GM18519 (cell line): Measurements from ENCODE around the gene OTUD4.
"Not testable (repeated sequence)": the region's sequence is repeated elsewhere in the genome, so short reads cannot be mapped to it uniquely, and the experiment has no call there.

Experiments used
- ATAC-seq: cut with Tn5 transposase; IDR thresholded peaks from one replicate; pipeline ENCODE4 v1.9.1; 2021; ENCODE audit warnings: mild to moderate bottlenecking, moderate library complexity; ENCODE audit not compliant: unreplicated experiment, low FRiP score

The OTUD4 gene, protein sequence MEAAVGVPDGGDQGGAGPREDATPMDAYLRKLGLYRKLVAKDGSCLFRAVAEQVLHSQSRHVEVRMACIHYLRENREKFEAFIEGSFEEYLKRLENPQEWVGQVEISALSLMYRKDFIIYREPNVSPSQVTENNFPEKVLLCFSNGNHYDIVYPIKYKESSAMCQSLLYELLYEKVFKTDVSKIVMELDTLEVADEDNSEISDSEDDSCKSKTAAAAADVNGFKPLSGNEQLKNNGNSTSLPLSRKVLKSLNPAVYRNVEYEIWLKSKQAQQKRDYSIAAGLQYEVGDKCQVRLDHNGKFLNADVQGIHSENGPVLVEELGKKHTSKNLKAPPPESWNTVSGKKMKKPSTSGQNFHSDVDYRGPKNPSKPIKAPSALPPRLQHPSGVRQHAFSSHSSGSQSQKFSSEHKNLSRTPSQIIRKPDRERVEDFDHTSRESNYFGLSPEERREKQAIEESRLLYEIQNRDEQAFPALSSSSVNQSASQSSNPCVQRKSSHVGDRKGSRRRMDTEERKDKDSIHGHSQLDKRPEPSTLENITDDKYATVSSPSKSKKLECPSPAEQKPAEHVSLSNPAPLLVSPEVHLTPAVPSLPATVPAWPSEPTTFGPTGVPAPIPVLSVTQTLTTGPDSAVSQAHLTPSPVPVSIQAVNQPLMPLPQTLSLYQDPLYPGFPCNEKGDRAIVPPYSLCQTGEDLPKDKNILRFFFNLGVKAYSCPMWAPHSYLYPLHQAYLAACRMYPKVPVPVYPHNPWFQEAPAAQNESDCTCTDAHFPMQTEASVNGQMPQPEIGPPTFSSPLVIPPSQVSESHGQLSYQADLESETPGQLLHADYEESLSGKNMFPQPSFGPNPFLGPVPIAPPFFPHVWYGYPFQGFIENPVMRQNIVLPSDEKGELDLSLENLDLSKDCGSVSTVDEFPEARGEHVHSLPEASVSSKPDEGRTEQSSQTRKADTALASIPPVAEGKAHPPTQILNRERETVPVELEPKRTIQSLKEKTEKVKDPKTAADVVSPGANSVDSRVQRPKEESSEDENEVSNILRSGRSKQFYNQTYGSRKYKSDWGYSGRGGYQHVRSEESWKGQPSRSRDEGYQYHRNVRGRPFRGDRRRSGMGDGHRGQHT

DNA sequence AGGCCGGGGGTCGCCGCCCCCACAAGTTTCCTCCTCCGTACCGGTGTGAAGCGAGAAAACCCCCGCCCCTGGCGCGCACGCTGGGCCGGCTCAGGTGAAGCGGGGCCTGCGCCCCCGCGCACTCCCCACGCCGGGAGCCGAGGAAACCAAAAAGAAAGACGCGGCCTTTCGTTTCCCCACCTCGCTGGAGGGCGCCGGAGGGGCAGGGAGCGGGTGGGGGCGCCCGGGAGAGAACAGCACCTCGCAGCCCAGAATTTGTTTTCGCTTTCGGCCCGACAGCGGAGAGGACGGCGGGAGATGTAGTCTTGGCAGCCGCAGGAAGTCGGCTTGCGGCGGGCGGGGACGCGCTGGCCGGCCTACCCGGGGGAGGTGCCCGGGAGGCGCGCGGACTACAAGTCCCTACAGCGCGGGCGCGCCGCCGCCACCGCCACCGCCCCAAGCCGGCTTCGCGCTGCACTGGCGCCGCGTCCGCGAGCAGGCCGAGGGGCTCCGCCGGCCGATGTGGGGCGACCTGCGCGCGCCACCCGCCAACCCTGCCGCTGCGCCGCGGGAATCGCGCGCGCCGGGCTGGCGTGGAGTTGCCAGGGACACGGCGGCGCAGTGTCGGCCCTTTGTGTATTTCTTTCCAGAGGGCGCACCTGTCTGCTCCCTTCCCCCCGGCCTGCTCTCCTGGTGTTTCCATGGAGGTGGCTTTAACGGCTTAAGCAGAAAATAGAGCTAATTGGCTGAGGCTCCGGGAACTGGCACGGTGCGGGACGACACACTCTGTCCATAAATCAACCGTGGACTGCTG is at the start of gene OTUD4:
TSS of gene OTUD4 (minus strand) at position 292 of the 793 bp plus-strand sequence. CDS start 616 bp downstream, outside the sequence.
- peak; percentile 81 for ATAC-seq

DNA sequence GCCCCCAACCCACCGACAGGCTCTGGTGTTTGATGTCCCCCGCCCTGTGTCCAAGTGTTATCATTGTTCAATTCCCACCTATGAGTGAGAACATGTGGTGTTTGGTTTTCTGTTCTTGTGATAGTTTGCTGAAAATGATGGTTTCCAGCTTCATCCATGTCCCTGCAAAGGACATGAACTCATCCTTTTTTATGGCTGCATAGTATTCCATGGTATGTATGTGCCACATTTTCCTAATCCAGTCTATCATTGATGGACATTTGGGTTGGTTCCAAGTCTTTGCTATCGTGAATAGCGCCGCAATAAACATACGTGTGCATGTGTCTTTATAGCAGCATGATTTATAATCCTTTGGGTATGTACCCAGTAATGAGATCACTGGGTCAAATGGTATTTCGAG is 42.8 kb upstream of the OTUD4 start:
- not testable (repeated sequence) for ATAC-seq

DNA sequence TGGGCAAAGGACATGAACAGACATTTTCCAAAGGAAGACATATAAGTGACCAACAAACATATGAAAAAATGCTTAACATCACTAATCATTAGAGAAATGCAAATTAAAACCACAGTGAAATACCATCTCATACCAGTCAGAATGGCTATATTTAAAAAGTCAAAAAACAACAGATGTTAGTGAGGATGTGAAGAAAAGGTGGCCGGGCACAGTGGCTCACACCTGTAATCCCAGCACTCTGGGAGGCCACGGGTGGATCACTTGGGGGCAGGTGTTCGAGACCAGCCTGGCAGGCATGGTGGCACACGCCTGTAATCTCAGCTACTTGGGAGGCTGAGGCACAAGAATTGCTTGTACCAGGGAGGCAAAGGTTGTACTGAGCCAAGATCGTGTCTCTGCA is 41.1 kb upstream of the OTUD4 start:
- not testable (repeated sequence) for ATAC-seq

DNA sequence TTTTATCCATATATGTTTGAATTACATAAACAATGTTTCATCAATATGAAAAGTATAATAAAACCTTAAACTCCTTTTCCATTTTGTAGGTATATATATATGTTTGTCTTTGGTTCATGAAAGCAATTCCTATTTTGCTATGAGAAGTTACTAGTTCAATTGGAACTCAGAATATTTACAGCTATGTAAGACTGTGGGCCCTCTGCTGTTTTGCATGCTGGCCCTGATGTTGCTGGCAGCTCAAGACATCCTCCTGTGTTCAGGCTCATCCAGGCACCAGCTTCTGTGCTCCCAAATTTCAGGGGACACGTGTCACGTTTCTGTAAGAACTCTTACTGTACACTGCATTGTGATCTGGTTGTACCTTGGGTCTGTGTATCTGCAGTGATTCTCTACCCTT is 38.7 kb upstream of the OTUD4 start:
- ATAC-seq = no peak

DNA sequence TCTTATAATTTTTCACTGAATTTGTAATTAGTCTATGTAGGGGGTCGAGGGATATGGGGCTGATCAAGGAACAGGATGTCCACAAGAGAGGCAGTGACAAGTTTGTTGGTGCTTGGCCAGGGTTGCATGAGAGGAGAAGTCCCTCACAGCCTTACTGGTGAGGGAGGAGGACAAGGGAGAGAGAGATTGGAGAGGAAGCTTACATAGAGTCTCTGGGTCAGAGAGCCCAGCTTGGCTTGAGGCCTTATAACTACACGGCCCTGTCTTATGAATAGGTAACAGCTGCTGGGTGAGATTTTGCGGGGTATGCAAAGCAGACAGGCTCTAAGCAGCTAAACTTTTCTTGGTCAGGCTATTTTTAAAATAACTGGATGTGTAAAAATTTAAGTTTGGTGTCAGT is 37.9 kb upstream of the OTUD4 start:
- ATAC-seq = peak; percentile 90

DNA sequence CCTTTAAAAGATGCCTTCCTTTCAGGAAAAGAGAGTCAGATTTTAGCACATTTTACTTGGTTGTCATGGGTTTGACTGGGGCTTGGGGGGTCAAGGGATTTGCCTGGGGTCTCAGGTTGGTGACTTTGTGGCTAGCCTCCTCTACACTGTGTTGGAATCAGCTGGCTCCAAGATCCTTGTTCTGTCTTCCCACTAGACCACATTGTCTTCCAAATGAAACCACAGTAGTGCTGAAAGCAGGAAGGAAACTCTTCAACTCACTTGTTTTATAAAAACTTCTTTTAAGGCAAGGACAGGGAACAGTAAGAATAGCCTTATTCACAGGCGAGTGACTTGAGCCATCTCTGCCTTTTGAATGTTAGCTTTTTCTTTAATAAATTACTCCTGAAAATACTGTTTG is 37.0 kb upstream of the OTUD4 start:
- ATAC-seq = no peak

DNA sequence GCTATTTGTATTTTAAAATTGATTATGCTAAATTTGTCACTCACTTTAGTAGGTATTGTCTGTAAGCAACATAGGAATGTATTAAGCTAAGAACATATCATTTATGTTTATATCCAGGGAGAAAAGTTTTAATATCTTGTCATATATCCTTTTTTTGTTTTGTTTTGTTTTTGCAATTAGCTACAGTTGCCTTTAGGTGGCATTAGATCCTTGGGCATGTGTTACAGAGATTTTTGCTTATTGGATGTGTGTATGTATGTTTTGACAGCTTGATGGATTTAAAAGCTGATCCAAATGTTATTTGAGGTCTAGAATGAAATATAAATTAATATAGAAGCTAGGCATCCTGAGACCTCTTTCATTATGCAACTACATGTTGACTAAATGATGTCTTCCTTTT is 36.1 kb upstream of the OTUD4 start:
- ATAC-seq = no peak

DNA sequence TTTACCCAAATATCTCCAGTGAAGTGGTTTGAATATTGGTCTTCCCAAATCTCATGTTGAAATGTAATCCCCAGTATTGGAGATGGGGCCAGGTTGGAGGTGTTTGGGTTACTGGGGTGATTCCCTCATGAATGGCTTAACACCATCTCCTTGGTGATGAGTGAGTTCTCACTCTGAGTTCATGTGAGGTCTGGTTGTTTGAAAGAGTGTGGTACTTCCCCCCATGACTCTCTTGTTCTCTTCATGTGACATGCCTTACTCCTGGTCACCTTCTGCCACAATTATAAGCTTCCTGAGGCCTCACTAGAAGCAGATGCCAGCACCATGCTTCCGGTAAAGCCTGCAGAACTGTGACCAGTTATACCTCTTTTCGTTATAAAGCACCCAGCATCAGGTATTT is 32.9 kb upstream of the OTUD4 start:
- ATAC-seq = no peak

DNA sequence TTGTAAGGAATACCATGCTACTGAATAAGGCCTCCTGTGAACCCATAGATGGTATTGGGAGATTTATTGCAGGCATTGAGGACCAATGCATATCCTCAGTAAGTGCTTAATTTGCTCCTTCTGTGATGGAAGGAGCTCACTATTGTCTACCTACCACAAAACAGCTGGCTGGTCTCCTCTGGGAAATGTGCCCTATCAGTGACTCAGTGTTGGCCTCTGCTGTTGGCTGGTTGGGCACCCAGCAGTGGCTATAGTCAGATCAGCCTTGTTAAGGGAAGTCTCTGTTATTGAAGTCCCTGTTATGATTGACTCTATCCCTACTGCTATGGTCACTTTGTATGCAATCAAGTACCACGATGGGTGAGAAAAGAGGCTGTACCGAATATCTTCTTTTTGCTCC is 27.5 kb upstream of the OTUD4 start:
- ATAC-seq = no peak

DNA sequence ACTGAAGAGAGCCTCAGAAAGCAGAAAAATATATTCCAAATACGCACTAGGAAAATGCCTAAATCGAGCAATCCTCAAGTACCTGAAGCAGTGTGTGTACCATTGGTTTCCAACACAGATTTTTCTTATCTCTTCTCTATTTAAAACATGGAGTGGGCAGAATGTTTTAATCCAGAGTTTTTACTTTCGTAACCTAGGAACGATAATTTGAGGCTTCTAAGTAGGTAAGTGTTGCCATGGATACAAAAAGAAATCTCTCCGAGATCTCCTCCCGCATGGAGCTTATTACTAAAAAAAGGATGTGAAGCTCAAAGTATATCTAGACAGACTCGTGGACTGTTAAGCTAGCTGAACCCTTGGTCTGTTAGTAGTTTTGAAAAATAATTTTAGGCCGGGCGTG is 23.0 kb upstream of the OTUD4 start:
- ATAC-seq = no peak

DNA sequence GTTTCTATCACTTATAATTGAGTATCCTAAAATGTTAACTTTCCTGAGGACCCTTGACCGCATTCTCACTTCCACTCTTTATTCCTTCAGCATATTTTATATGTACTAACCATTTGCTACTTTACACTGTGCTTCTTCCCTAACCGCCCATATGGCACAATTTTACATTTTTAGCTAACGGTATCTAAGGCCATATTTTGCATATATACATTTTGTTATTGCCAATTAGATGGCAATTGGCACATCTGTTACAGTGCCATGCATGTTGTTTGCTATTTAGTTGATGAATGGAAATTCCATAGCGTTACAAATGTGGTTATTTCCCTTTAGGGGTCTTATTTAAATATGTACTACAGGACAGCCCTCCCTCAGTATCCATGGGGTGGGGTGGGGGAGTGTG is 20.0 kb upstream of the OTUD4 start:
- no peak for ATAC-seq

DNA sequence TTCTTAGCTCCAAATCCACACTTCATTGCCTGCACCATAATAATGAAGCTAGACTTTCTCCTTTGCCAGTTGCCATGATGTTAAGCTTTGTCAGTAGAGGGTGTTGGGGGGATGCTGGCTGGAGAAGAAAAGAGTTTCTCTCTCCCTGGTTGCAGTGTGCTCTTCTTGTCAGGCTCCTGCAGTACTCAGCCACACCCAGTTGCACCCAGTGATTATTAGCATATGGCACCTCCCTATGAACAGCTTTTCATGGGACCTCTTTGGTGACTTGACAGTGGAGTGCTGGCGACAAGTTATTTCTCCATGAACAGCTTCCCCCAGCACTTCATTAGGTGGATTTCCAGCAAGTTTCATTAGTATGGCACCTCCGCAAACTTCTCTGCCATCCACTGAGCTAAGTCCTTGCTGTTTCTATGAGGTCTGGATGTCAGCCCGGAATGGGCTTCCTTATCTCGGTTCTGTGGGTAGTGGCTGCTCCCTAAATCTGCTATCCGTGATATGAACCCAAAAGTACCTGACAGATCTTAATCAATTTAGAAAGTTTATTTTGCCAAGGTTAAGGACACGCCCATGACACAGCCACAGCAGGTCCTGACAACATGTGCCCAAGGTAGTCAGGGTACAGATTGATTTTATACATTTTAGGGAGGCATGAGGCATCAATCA is 18.8 kb upstream of the OTUD4 start:
- no peak for ATAC-seq

DNA sequence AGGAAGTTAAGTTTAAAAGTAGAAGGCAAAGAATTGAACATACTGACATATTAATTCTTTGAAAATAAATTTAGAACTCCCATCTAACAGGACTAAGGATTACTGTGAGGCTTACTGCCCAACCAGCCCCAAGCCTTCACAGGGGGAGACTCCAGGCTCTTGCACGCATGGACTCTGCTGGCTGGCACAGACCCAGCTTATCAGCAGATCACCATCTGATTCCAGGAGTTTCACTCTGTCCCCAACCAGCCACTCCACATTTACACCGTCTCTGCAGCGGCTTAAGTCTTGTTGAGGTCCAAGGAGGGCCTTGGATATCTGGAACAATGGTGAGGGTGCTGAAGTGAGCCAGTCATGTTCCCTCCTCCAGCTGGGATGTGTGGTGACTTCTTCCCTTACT is 16.4 kb upstream of the OTUD4 start:
- no peak for ATAC-seq

DNA sequence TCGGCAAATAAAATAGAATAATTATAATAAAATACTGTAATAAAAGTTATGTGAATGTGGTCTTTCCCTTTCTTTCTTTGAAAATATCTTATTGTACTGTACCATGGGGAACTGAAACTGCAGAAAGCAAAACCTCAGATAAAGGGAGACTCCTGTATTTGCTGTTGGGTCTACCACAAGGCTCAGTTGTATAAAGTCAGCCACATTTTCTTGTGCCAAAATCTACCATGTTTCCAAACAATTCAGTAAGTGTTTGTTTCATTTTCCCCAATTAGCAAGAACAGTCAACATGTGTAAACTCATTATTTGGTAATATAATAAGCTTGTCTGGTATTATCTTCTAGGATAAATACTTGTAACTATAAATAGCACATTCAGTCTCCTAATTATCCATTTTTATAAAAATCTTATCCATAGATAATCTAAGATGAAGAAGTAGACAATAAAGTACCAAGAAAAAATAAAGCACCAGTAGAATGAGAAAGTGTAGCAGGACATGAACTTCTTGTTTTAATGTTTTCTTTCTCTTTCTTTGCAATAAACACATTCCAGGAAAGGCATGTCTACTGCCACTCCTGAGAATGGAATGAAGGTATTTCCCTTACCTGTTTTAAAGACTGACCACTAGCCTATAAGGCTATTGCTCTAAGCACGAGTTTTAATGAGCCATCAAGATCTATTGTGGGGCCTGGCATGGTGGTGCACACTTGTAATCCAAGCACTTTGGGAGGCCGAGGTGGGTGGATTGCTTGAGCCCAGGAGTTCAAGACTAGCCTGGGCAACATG is 15.0 kb upstream of the OTUD4 start:
- ATAC-seq = peak; percentile 98

DNA sequence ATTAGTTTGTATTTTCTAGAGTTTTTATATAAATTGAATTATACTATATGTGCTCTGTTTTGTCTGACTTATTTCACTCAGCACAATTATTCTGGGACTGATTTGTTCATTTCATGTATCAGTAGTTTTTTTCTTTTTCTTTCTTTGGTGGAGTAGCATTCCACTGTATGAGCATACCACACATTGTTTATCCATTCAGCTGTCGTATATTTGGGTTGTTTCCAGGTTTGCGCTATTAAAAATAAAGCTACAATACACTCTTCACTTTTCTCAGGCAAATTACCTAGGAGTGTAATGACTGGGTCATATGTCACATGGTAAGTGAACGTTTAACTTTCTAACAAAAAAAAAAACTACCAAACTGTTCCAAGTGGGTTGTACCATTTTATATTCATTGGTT is 9.6 kb upstream of the OTUD4 start:
- ATAC-seq = no peak

DNA sequence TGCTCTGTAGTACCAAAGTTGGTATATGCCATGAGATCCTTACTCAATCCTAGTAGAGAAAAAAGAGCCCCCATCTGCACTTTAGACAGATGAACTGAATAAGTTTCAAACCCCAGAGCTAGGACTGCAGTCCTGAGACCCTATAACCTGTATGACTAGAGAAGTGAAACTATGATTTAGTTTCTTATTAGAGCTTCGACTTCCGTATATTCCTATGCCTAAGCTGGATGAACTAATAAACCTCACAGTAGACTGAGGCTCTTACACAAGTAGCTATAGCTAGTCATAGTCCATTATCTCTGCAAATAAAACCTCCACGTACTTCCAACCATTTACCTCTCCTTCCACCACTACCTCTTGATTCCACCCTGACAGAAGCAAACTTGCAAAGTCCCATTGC is 6.3 kb upstream of the OTUD4 start:
- ATAC-seq = peak; percentile 96

DNA sequence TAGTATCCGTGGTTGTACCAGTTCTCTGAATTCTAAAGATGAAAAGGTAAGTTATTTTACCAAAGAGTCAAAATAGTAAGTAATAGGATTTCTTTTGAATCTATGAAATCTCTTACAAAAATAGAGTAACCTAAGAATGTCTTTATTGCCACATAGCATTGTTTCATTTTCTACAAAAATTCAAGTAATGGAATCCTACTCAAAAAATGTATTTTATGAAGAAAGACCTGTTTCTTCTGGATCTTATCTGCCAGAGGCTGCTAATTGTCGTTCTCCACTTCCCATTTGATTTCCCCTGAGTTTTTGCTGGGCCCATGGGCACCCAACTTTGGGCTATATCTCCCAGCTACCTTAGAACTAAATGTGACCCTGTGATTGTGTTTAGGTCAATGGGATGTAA is 3.2 kb upstream of the OTUD4 start:
- no peak for ATAC-seq

DNA sequence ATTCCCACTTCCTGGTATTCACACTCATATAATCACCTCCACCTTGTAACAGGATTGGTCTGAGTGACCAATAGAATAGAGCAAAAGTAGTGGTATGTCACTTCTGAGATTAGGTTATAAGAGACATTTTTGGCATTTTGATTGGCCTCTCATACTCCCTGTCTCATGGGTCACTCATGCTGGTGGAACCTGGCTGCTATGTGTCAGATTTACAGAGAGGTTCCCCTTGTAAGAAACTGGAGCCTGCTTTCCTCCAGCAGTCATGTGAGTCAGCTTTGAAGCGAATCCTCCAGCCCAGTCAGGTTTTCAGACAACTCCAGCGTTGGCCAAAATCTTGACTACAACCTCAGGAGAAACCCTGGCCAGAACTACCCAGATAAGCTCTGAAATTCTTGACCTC is 2.6 kb upstream of the OTUD4 start:
- ATAC-seq = no peak

DNA sequence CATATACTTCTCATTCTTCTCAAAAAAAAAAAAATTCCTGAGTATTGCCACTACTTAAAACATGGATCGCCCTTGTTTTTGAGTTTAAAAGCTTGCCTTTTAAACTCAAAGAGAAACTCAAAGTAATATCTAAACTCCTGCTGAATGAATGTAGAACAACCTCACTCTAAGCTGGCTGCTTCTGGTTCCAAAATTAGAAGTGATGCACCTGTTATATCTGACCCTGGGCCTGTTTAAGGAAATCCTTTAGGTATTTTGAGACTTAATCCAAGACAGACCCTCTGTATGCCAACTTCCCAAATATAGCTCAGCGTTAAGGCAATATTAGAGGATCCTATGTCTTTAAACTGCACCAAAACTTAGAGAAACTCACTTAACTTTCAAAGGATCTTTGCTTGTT is 1.8 kb upstream of the OTUD4 start:
- no peak for ATAC-seq
